HG03469 (cell line): Measurements from ENCODE around the gene EML5.
"Not testable (repeated sequence)": the region's sequence is repeated elsewhere in the genome, so short reads cannot be mapped to it uniquely, and the experiment has no call there.

Experiments
- ATAC-seq: cut with Tn5 transposase; IDR thresholded peaks from one replicate; pipeline ENCODE4 v1.9.1; 2021; ENCODE audit warnings: mild to moderate bottlenecking, moderate library complexity, moderate number of reproducible peaks; ENCODE audit not compliant: unreplicated experiment

Gene EML5

DNA sequence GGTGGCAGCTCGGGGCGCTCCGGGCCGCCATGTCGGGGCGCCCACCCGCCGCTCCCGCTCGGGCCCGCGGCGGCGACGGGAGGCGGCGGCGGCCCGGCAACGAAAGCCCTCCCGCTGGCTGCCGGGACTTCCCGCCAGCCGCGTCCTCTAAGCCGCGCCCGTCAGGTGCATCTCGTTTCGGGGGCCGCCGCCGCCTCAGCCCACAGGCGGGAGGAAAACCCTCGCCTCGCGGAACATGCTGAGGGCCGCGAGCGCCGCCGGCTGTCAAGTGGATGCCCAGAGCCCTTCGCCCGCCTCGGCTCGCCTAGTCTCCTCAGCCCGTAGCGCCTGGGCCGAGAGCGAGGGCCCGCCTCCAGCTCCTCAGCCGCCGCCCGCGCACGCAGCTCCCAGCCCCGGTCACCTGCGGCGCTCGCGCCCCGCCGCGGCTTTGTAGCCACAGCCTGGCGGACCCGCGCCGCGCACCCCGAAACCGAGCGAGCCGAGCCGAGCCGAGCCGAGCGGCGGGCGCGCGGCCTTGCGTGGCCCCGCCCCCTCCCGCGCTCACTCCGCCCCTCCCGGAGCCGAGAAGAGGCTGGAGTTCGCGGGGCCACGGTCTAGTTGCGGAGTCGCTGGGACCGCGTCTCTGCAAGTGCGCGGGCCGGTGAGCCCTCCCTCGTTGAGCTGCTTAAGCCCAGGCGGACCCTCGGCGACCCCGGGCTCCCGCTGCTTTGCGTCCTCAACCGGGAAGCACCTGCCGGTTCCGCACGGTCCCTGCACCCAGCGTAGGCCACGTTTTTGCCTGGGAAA, at the start of gene EML5:
Gene EML5, minus strand, starts transcription at position 481 of the 786 bp plus-strand sequence. Its CDS starts 450 bp downstream, at position 31.
- ATAC-seq = peak; percentile 83

DNA sequence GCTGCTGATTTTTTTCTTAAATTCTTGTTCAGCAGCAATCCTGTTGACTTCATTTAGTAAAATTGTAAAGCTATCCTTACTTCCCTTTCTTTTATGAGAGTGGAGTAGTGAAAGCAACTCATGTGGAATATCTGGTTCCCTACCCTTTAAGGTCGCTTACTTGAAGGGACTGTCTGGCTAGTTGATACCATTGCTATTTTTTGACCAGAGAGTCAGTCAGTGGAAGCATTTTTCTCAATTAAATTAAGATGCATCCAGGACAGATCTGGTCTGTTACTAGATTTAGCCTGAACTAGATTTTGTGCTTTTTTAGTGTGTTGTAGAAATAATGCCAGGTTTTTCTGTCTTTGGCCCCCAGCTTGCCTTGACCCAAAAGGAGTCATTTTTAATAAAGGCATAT, 49.7 kb upstream of the EML5 start:
- ATAC-seq = no peak

- ATAC-seq = no peak
Observed at GRCh38 chr14:88841741-88842140, 49.0 kb upstream of the EML5 start.

- ATAC-seq = no peak
Observed at GRCh38 chr14:88840926-88841325, 48.2 kb upstream of the EML5 start.

DNA sequence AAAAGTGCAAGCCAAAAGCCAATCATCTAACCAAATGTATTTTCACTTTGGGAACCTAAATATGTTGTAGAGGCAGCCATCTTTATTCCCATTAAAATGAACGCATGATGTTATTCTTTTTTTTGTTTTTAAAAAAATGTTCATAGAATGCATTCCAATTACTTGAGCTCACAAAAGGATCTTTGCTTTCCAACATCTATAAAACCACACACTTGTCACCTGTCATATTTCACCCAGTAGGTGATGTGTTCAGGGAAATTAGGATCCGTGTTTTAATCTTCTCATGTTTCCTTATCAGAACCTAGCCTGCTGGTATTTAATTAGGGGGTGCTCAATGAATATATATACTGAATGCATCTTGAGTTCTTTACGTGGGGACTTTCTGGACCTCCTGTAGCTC, 45.3 kb upstream of the EML5 start:
- no peak for ATAC-seq

DNA sequence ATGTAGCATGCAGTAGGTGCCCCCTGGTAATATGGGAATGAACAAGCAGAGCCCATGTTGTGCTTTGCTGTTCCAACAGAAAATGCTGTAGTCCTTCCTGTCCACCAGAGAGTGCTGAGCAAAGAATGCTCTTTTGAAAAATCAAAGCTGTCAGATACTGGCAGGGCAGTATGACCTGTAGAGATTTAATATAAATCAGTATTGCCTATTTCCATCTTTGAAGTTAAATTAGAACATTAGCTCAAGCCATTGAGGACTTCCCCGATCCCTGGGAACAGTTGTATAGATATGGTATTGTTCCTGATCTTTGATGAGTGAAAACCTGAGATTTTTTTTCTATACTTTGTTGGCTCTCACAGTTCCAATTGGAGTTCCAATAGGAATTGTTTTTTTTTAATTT, 44.7 kb upstream of the EML5 start:
- ATAC-seq = no peak

DNA sequence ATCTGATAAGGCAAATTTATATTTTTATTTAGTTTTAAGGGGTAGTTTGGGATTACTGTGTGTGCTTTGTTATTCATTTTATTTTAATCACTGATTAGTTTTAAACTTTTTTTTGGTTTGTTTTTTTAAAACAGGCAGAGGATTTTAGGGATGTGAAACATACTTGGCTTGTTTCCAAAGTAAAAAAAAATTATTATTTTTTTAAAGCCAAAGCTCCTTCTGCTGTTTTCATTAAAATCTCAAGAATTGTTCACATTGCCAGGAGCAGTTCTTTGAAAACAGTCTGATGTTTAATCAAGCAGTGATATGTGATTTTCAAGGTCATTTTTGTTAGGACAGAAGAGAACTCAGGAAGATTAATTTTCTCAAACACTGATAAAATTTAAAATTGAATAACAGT, 42.9 kb upstream of the EML5 start:
- no peak for ATAC-seq

GRCh38 chr14:88834883-88835431, 42.2 kb upstream of the EML5 start:
- ATAC-seq = no peak

- no peak for ATAC-seq
Observed at GRCh38 chr14:88831284-88831683, 38.5 kb upstream of the EML5 start.

- ATAC-seq = no peak
Observed at GRCh38 chr14:88829685-88830302, 37.0 kb upstream of the EML5 start.

DNA sequence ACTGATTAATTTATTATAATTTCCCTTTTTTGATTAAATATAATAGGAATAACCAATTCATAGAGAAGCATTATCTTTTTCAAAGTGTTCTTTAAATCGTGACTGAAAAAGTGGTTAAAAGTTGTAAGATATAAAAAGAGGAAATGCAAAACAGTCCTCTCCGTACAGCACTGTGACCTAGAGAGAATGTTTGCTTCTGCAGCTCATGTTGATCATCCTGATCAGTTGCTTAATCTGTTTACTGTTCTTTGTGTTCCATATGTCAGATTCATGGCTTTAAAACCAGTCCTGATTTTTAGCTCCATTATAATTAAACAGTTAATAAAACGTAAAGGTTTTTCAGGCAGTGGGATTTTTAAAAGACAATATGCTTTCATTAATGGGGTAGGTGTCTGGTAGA, 36.4 kb upstream of the EML5 start:
- no peak for ATAC-seq

- ATAC-seq = no peak
Observed at GRCh38 chr14:88825503-88825902, 32.8 kb upstream of the EML5 start.

- no peak for ATAC-seq
Observed at GRCh38 chr14:88825078-88825458, 32.3 kb upstream of the EML5 start.

- ATAC-seq = peak; percentile 94
Observed at GRCh38 chr14:88824314-88825077, 31.7 kb upstream of the EML5 start, which contains the start of gene TTC8. TSS of gene TTC8 (plus strand) at chr14:88824651. CDS start at chr14:88824708, 57 bp downstream.

GRCh38 chr14:88823968-88824313, 31.2 kb upstream of the EML5 start:
- peak; percentile 7 for ATAC-seq

DNA sequence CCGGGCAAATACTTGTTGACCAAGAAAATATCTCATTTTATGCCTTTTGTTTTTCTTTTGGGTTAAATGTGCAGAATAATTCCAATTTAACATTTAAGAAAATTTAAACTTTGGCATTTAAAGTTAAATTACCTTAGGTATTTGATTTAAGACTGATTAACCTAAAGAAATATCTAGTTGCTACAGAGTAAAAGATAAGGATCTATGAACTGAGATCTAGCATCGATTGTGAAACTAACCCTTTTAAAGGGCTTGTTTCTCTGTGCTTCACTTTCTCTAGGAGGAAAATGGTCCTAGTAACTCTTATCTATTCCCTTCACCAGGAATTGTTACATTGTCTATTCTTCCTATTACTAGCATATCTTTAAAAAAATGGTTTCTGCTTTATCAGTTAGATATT, 29.1 kb upstream of the EML5 start:
- no peak for ATAC-seq

- no peak for ATAC-seq
Observed at GRCh38 chr14:88821378-88821777, 28.6 kb upstream of the EML5 start.

DNA sequence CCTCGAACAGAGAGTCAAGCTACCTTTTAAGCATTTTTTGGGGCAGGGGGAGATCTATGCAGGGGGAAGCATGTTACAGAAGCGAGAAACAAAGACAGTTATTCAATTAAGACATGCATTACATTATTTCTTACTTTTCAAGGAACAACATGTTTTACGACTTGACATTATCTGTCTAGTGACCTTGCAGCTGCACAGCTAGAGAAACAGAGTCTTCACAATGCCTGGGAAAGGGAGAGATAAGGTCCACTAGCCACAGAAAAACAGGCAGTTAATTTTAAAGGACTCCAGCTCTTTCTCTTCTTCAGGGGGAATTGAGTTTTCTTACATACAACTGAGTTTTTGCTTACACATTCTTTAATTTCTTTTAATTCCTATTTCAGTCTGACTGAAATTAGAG, 26.9 kb upstream of the EML5 start:
- ATAC-seq = not testable (repeated sequence)

DNA sequence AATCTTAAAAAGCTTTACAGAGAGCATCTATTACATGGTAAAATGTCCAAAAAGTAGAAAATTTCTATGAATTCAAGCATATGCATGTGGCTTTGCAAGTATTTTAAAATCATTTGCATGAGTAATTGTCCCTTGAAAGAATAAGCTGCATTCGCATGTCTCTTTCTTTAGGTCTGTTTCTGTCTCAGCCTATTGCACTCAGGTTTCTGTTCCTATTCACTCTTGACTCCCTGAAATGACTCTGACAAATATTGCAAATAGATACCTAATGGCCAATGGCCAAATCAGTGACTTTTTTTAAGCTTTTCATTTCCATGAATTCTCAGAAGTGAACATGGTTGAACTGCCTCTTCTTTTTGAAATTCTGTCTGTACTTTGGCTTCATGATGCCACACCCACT, 25.3 kb upstream of the EML5 start:
- no peak for ATAC-seq

DNA sequence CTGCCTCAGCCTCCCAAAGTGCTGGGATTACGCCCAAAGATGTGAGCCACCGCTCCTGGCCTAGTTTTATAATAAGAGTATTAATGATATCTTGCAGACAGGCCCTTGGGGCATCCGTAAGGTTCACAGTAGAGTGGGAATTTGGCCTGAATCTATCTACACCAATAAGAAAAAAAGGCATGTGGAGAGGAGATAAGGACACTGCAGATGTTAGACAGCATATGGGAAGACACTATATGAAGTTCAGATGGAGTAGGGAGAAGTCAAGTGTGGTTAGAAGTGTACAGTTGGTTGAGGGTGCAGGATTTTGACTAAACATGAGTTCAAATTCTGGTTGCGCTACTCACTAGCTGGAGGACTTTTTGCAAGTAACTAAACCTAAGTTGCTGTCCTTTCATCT, 23.2 kb upstream of the EML5 start:
- no peak for ATAC-seq

- no peak for ATAC-seq
Observed at GRCh38 chr14:88808359-88808758, 15.6 kb upstream of the EML5 start.

DNA sequence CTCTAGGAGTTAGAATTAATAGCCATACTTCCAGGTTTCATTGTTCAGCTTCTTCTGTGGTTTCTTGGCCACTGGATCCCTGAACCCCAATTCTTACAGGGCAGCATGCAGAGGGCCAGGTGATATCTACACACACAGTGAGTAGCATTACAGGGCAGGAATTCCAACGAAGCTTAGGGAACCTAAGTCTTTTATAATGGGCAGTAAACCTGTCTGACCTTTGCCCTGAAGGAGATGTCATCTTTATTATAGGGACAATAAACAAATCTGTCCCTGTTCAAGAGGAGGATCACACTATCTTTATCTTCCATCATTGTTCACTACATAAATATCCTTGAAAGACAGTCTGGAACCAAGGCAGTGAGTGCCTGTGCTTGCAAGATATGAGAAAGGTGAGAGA, 11.7 kb upstream of the EML5 start:
- ATAC-seq = no peak
